Stimulated activated CD4-positive, alpha-beta T cell treated with anti-CD3 and anti-CD28 coated beads, Interleukin-4, amount 100 ng/mL, for 4 hours (primary cell): ENCODE results near the gene RFLNA.

Experiments used
- DNase-seq, 2 experiments: peaks; one replicate each; pipeline ENCODE4 v3.0.0-alpha.2; 2020

RFLNA gene

GRCh38 chr12:124304314-124304790 lies 9.5 kb downstream of the RFLNA start:
- DNase-seq, result no peak

- DNase-seq, result no peak
These were observed 10.2 kb downstream of the RFLNA start for GRCh38 chr12:124305136-124305535.

GRCh38 chr12:124305776-124306685 lies 11.1 kb downstream of the RFLNA start:
- no peak for DNase-seq

GRCh38 chr12:124306686-124307555 lies 12.0 kb downstream of the RFLNA start:
- DNase-seq, result no peak

- DNase-seq, result no peak
These were observed 12.6 kb downstream of the RFLNA start for GRCh38 chr12:124307556-124307825.

GRCh38 chr12:124308741-124309140 lies 13.8 kb downstream of the RFLNA start:
- DNase-seq, result no peak

GRCh38 chr12:124309231-124309630 lies 14.3 kb downstream of the RFLNA start:
- DNase-seq, result no peak

- no peak for DNase-seq
These were observed 14.9 kb downstream of the RFLNA start for GRCh38 chr12:124309744-124310143.

- no peak for DNase-seq
These were observed 15.3 kb downstream of the RFLNA start for GRCh38 chr12:124310178-124310577.

- DNase-seq, result no peak
These were observed 15.9 kb downstream of the RFLNA start for GRCh38 chr12:124310785-124311184.

GRCh38 chr12:124311292-124312109 lies 16.6 kb downstream of the RFLNA start:
- DNase-seq, result no peak

GRCh38 chr12:124312601-124313000 lies 17.7 kb downstream of the RFLNA start:
- DNase-seq, result no peak

- DNase-seq, result no peak
These were observed 19.3 kb downstream of the RFLNA start for GRCh38 chr12:124314207-124314606.

GRCh38 chr12:124314766-124315165 lies 19.9 kb downstream of the RFLNA start:
- no peak for DNase-seq

GRCh38 chr12:124315372-124316044 lies 20.6 kb downstream of the RFLNA start:
- no peak for DNase-seq

- no peak for DNase-seq
These were observed 21.5 kb downstream of the RFLNA start for GRCh38 chr12:124316257-124316900.

GRCh38 chr12:124317400-124317799 lies 22.5 kb downstream of the RFLNA start:
- no peak for DNase-seq

- no peak for DNase-seq
These were observed 23.6 kb downstream of the RFLNA start for GRCh38 chr12:124318278-124319020.

- no peak for DNase-seq
These were observed 24.6 kb downstream of the RFLNA start for GRCh38 chr12:124319368-124320050.

GRCh38 chr12:124321040-124321481 lies 26.2 kb downstream of the RFLNA start:
- DNase-seq, result peak; percentile 41 to 64
